H1 (cell line): ENCODE measurements around the gene STAC. TPM values are rescaled to one million over a fixed set of nuclear protein-coding genes. Genes with fewer than 3 reads are reported as not detected.
A peak's percentile ranks its signal among the peaks of the same experiment; 100 is the strongest.

Experiments used
- CTCF ChIA-PET: fragments of 300-600 bp; sonication (Branson Sonifier 250); formaldehyde crosslinking; loops from one replicate; lab custom pipeline; 2021; ENCODE audit not compliant: partially characterized antibody; lab: Charles Lee
- POLR2A ChIA-PET: fragments of 300-600 bp; sonication (Branson Sonifier 250); formaldehyde crosslinking; loops from one replicate; lab custom pipeline; 2021; ENCODE audit warnings: inconsistent platforms; ENCODE audit not compliant: partially characterized antibody; lab: Charles Lee
- DNase-seq, 2 experiments: peaks; one replicate each; pipeline versions ENCODE4 v3.0.0 to v3.0.0-alpha.2; 2010 to 2022; ENCODE audit warnings: low spot score in 2 of 2, low read depth in 1 of 2, mixed read lengths in 1 of 2
- FAIRE-seq: peaks from 2 replicates; lab custom pipeline; 2011; peaks lifted over from hg19 to GRCh38; lab: Jason Lieb, UNC
- H2AFZ ChIP-seq: 2 replicates; pipeline ENCODE4 v1.8.1; 2012; ENCODE audit warnings: low read length, inconsistent platforms
- H2AK5ac ChIP-seq: 2 replicates; pipeline ENCODE4 v1.6.1; 2013; ENCODE audit warnings: low read depth, low read length
- H2BK120ac ChIP-seq: replicated peaks from 2 replicates; pipeline ENCODE3; 2013; ENCODE audit warnings: low read depth, low read length, inconsistent platforms
- H2BK12ac ChIP-seq: 2 replicates; pipeline ENCODE4 v1.6.1; 2013; ENCODE audit warnings: low read depth, low read length
- H2BK15ac ChIP-seq: 2 replicates; pipeline ENCODE4 v1.6.1; 2013; ENCODE audit warnings: low read length
- H2BK20ac ChIP-seq: 2 replicates; pipeline ENCODE4 v1.6.1; 2013; ENCODE audit warnings: low read length
- H2BK5ac ChIP-seq: 2 replicates; pipeline ENCODE4 v1.6.1; 2013; ENCODE audit warnings: low read depth, low read length
- H3K14ac ChIP-seq: 2 replicates; pipeline ENCODE4 v1.6.1; 2013; ENCODE audit warnings: inconsistent platforms; ENCODE audit not compliant: insufficient read length
- H3K18ac ChIP-seq: 2 replicates; pipeline ENCODE4 v1.6.1; 2013; ENCODE audit warnings: low read length; ENCODE audit errors: extremely low read depth
- H3K23ac ChIP-seq: 2 replicates; pipeline ENCODE4 v1.6.1; 2013; ENCODE audit warnings: inconsistent platforms; ENCODE audit not compliant: insufficient read length
- H3K23me2 ChIP-seq: 2 replicates; pipeline ENCODE4 v1.6.1; 2013; ENCODE audit warnings: low read depth, low read length
- H3K27ac ChIP-seq: 2 replicates; pipeline ENCODE4 v1.6.1; 2011; ENCODE audit warnings: low read depth, low read length, inconsistent platforms
- H3K27me3 ChIP-seq, 4 experiments: replicated peaks in 1 of 4; 1 replicate in 1 of 4; 2 replicates in 3 of 4; pipeline versions ENCODE4 v1.6.1 to v1.8.1; 2011 to 2013; ENCODE audit warnings: low read length in 3 of 4, mild to moderate bottlenecking in 3 of 4, inconsistent platforms in 2 of 4, mixed read lengths in 2 of 4, moderate library complexity in 1 of 4; ENCODE audit not compliant: control insufficient read depth in 3 of 4, insufficient read depth in 3 of 4; ENCODE audit errors: extremely low read depth in 1 of 4
- H3K36me3 ChIP-seq, 4 experiments: 2 replicates each; pipeline versions ENCODE4 v1.6.1 to v1.8.1; 2011 to 2013; ENCODE audit warnings: mild to moderate bottlenecking in 4 of 4, low read length in 3 of 4, moderate library complexity in 2 of 4, control low read depth in 1 of 4, inconsistent platforms in 1 of 4; ENCODE audit not compliant: insufficient read depth in 4 of 4, control insufficient read depth in 2 of 4
- H3K4ac ChIP-seq: replicated peaks from 2 replicates; pipeline ENCODE3; 2013; ENCODE audit warnings: low read length, low read depth, mixed read lengths, inconsistent platforms; ENCODE audit not compliant: insufficient read length
- H3K4me1 ChIP-seq, 4 experiments: replicated peaks in 1 of 4; 1 replicate in 1 of 4; 2 replicates in 3 of 4; pipeline versions ENCODE4 v1.6.1 to v1.8.1; 2011 to 2013; ENCODE audit warnings: low read length in 3 of 4, inconsistent platforms in 2 of 4, mixed read lengths in 1 of 4; ENCODE audit not compliant: insufficient read depth in 4 of 4, control insufficient read depth in 3 of 4
- H3K4me2 ChIP-seq, 2 experiments: 2 replicates each; pipeline versions ENCODE4 v1.6.1 to v1.8.1; 2011 to 2013; ENCODE audit warnings: low read depth in 2 of 2, low read length in 2 of 2, control low read depth in 1 of 2, inconsistent platforms in 1 of 2, mild to moderate bottlenecking in 1 of 2; ENCODE audit not compliant: insufficient read depth in 1 of 2
- H3K4me3 ChIP-seq, 4 experiments: fragments of 200-600, 300-600 bp in 1 of 4; sonication (generic), shearing (Covaris generic), sonication (Bioruptor Twin) in 1 of 4; 2 replicates each; pipeline versions ENCODE4 v1.5.1 to v1.8.1; 2011 to 2016; ENCODE audit warnings: low read length in 4 of 4, low read depth in 3 of 4, control low read depth in 2 of 4, inconsistent platforms in 2 of 4, mild to moderate bottlenecking in 2 of 4, mixed read lengths in 1 of 4, moderate library complexity in 1 of 4; ENCODE audit not compliant: insufficient read depth in 2 of 4; ENCODE audit errors: extremely low read depth in 1 of 4
- H3K56ac ChIP-seq: replicated peaks from 2 replicates; pipeline ENCODE3; 2013; ENCODE audit warnings: low read depth, mild to moderate bottlenecking, mixed read lengths, low read length, inconsistent platforms; ENCODE audit not compliant: insufficient read length
- H3K79me1 ChIP-seq: 2 replicates; pipeline ENCODE4 v1.6.1; 2013; ENCODE audit warnings: low read depth, low read length, control low read depth
- H3K79me2 ChIP-seq, 2 experiments: 2 replicates each; pipeline versions ENCODE4 v1.6.1 to v1.8.1; 2012 to 2013; ENCODE audit warnings: low read length in 2 of 2, mild to moderate bottlenecking in 2 of 2, inconsistent platforms in 1 of 2; ENCODE audit not compliant: insufficient read depth in 2 of 2, control insufficient read depth in 1 of 2
- H3K9ac ChIP-seq, 4 experiments: replicated peaks in 1 of 4; 1 replicate in 1 of 4; 2 replicates in 3 of 4; pipeline versions ENCODE4 v1.6.1 to v1.8.1; 2011 to 2013; ENCODE audit warnings: low read depth in 3 of 4, low read length in 3 of 4, control low read depth in 2 of 4, mild to moderate bottlenecking in 2 of 4, moderate library complexity in 2 of 4, inconsistent platforms in 1 of 4; ENCODE audit errors: extremely low read depth in 1 of 4
- H3K9me3 ChIP-seq, 2 experiments: 2 replicates each; pipeline versions ENCODE4 v1.6.1 to v1.8.1; 2012 to 2013; ENCODE audit warnings: mild to moderate bottlenecking in 2 of 2, moderate library complexity in 2 of 2, control low read depth in 1 of 2, inconsistent platforms in 1 of 2, low read depth in 1 of 2, low read length in 1 of 2, mixed read lengths in 1 of 2; ENCODE audit not compliant: insufficient read depth in 2 of 2
- H4K20me1 ChIP-seq, 2 experiments: replicated peaks in 1 of 2; 2 replicates each; pipeline versions ENCODE3 to v1.8.1; 2011 to 2013; ENCODE audit warnings: inconsistent platforms in 2 of 2, low read length in 2 of 2, mild to moderate bottlenecking in 1 of 2; ENCODE audit not compliant: insufficient read depth in 2 of 2, control insufficient read depth in 1 of 2
- H4K5ac ChIP-seq: 2 replicates; pipeline ENCODE4 v1.6.1; 2013; ENCODE audit warnings: low read length, low read depth, mixed read lengths, inconsistent platforms; ENCODE audit not compliant: insufficient read length
- H4K8ac ChIP-seq: 2 replicates; pipeline ENCODE4 v1.8.0; 2013; ENCODE audit warnings: mild to moderate bottlenecking, moderate library complexity, low read length, inconsistent platforms; ENCODE audit not compliant: insufficient read depth; ENCODE audit errors: extremely low read depth
- H4K91ac ChIP-seq: replicated peaks from 2 replicates; pipeline ENCODE3; 2013; ENCODE audit warnings: low read length, mixed read lengths, inconsistent platforms; ENCODE audit not compliant: insufficient read length
- CEBPB ChIP-seq: IDR thresholded peaks from 2 replicates; pipeline ENCODE4 v1.6.1; 2012; ENCODE audit warnings: low read depth, low read length
- TCF12 ChIP-seq: IDR thresholded peaks from 2 replicates; pipeline ENCODE4 v1.6.1; 2011; ENCODE audit warnings: low read depth, mild to moderate bottlenecking, low read length
- WGBS, 2 experiments: shearing (Covaris generic) in 1 of 2; methylation state at CpG; one replicate each; pipeline versions ENCODE4 v1.1.6 to v1.1.7; 2013 to 2015; ENCODE audit warnings: low lambda C conversion rate in 2 of 2, mixed read lengths in 2 of 2, inconsistent platforms in 1 of 2, low coverage in 1 of 2, missing lambda C conversion rate in 1 of 2; ENCODE audit not compliant: insufficient replicate concordance in 2 of 2, insufficient coverage in 1 of 2, insufficient read length in 1 of 2; ENCODE audit errors: extremely low coverage in 1 of 2, missing lambda C conversion rate in 1 of 2; 5-methylcytosine and 5-hydroxymethylcytosine counted together
- polyA plus RNA-seq, 7 experiments: library from polyadenylated mRNA; depleted of rRNA in 3 of 7; stranded (reverse) in 5 of 7; unstranded in 2 of 7; fragments of >200 nt in 5 of 7; fragments of 200-250 nt in 2 of 7; gene quantifications; 1 replicate in 5 of 7; 2 replicates in 1 of 7; 4 replicates in 1 of 7; pipeline versions ENCODE4 v1.2.1 to v1.2.3, GENCODE V29; 2011 to 2013; ENCODE audit warnings: missing spikeins in 2 of 7, mixed read lengths in 2 of 7
- total RNA-seq: library from RNA; stranded (reverse); fragmentation: NEBNext Ultra II Directional; extraction: Animal tissue kit (Norgen Biotek cat#: 25700); gene quantifications from 2 replicates; pipeline ENCODE4 v1.2.1, GENCODE V29; 2021

The STAC gene
- total and polyA plus RNA-seq, 2 of the 8 experiments (the other 6 are each of a cell fraction or from before 2014, with no cell fraction given): 8.0 to 18.1 TPM

- Histone ChIP-seq H3K14ac (no peak overlapping the region), H3K9me3 (0 out of 4 replicates have a peak, but pooled peaks cover 0 to 2% of the 10 kb centered on the region in 2 experiments), H2BK5ac (no peak overlapping the region), H3K18ac (no peak overlapping the region), H4K91ac (no peak overlapping the region), H3K79me2 (no peaks in the 10 kb centered on the region), H2AK5ac (no peak overlapping the region), H2BK15ac (no peak overlapping the region), H3K4me1 (0 out of 7 replicates have a peak, but pooled peaks cover 0 to 2% (median 0%) of the 10 kb centered on the region in 4 experiments), H3K9ac (no peak overlapping the region), H3K23me2 (no peaks in the 10 kb centered on the region), H3K4me3 (no peak overlapping the region), H4K8ac (no peak overlapping the region), H3K23ac (no peak overlapping the region), H4K5ac (no peak overlapping the region), H2BK120ac (no peak overlapping the region), H3K36me3 (peaks cover 0 to 5% (median 0%) of the 10 kb centered on the region in 4 experiments; a peak in 2 of 8 replicates), H3K27ac (no peak overlapping the region), H3K4ac (no peak overlapping the region), H4K20me1 (no peaks in the 10 kb centered on the region), H2BK20ac (no peak overlapping the region), H2AFZ (no peak overlapping the region), H3K4me2 (no peak overlapping the region), H3K56ac (no peak overlapping the region), H2BK12ac (no peak overlapping the region), H3K27me3 (no peaks in the 10 kb centered on the region), H3K79me1 (no peaks in the 10 kb centered on the region)
- CTCF ChIA-PET: interaction anchor here (1.3 kb wide), 1 partner anchor 360 kb away, joined by 3 read pairs; no protein-coding TSS in a partner anchor
- WGBS, 2 experiments: 91% methylated on average over 5 of the region's 5 CpGs; no CpG with 5 or more reads in 1 of the 2 experiments
- TF ChIP-seq TCF12: no peak
- peak; percentile 90 for TF ChIP-seq CEBPB
- FAIRE-seq (no peak), DNase-seq (no peak)
- POLR2A ChIA-PET: no interaction called here
Observed at GRCh38 chr3:36483709-36484108, 103.4 kb downstream of the STAC start.
